GM19025 (cell line): ENCODE data around the gene BDNF.

ENCODE experiments used
- ATAC-seq: cut with Tn5 transposase; IDR thresholded peaks from one replicate; pipeline ENCODE4 v1.9.1; 2021; ENCODE audit warnings: mild to moderate bottlenecking, low read depth, moderate library complexity; ENCODE audit not compliant: unreplicated experiment

Gene BDNF

GRCh38 chr11:27707676-27708075 lies 7.4 kb upstream of the BDNF start:
- ATAC-seq: no peak

GRCh38 chr11:27705873-27706820 lies 5.9 kb upstream of the BDNF start:
- ATAC-seq: peak; percentile 53

GRCh38 chr11:27703481-27703880 lies 3.2 kb upstream of the BDNF start:
- no peak for ATAC-seq

- ATAC-seq: no peak
These were observed 2.6 kb upstream of the BDNF start for GRCh38 chr11:27702811-27703210.

GRCh38 chr11:27701355-27702105 lies 1.3 kb upstream of the BDNF start:
- ATAC-seq: no peak

- ATAC-seq: no peak
These were observed 317 bp downstream of the BDNF start for GRCh38 chr11:27699926-27700350.

GRCh38 chr11:27699242-27699925 lies 871 bp downstream of the BDNF start:
- no peak for ATAC-seq

- ATAC-seq: peak; percentile 49
These were observed 1.4 kb downstream of the BDNF start for GRCh38 chr11:27698872-27699241.

- no peak for ATAC-seq
These were observed 2.5 kb downstream of the BDNF start for GRCh38 chr11:27697679-27698275.

- ATAC-seq: no peak
These were observed 3.3 kb downstream of the BDNF start for GRCh38 chr11:27696961-27697360.

GRCh38 chr11:27696115-27696514 lies 4.1 kb downstream of the BDNF start:
- ATAC-seq: no peak

- no peak for ATAC-seq
These were observed 5.3 kb downstream of the BDNF start for GRCh38 chr11:27694992-27695391.

- no peak for ATAC-seq
These were observed 6.9 kb downstream of the BDNF start for GRCh38 chr11:27693398-27693797.

GRCh38 chr11:27692781-27693180 lies 7.5 kb downstream of the BDNF start:
- ATAC-seq: no peak

- no peak for ATAC-seq
These were observed 12.2 kb downstream of the BDNF start for GRCh38 chr11:27688076-27688475.

GRCh38 chr11:27681664-27682063 lies 18.6 kb downstream of the BDNF start:
- no peak for ATAC-seq

- peak; percentile 84 for ATAC-seq
These were observed 20.9 kb downstream of the BDNF start for GRCh38 chr11:27679136-27680015.

- no peak for ATAC-seq
These were observed 22.0 kb downstream of the BDNF start for GRCh38 chr11:27678242-27678641.

GRCh38 chr11:27677108-27677507 lies 23.1 kb downstream of the BDNF start:
- ATAC-seq: no peak
